ENCODE measurements around the gene PARN.
"Not testable (repeated sequence)": the region's sequence is repeated elsewhere in the genome, so short reads cannot be mapped to it uniquely, and the experiment has no call there.

- TF ChIP-seq POLR2AphosphoS5 (IDR thresholded peaks at IDR 0.05), result not testable (repeated sequence)
- TF ChIP-seq, protein P1, sequence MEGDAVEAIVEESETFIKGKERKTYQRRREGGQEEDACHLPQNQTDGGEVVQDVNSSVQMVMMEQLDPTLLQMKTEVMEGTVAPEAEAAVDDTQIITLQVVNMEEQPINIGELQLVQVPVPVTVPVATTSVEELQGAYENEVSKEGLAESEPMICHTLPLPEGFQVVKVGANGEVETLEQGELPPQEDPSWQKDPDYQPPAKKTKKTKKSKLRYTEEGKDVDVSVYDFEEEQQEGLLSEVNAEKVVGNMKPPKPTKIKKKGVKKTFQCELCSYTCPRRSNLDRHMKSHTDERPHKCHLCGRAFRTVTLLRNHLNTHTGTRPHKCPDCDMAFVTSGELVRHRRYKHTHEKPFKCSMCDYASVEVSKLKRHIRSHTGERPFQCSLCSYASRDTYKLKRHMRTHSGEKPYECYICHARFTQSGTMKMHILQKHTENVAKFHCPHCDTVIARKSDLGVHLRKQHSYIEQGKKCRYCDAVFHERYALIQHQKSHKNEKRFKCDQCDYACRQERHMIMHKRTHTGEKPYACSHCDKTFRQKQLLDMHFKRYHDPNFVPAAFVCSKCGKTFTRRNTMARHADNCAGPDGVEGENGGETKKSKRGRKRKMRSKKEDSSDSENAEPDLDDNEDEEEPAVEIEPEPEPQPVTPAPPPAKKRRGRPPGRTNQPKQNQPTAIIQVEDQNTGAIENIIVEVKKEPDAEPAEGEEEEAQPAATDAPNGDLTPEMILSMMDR (IDR thresholded peaks at IDR 0.05), result not testable (repeated sequence)
Measured at GRCh38 chr16:14441533-14441932, 188.5 kb downstream of the PARN start.

Data from prostate gland (tissue), 2 donors.